ENCODE data around the gene MYRIP.

GRCh38 chr3:40189118-40189517, 379.7 kb downstream of the MYRIP start:
- TF ChIP-seq, protein P1, sequence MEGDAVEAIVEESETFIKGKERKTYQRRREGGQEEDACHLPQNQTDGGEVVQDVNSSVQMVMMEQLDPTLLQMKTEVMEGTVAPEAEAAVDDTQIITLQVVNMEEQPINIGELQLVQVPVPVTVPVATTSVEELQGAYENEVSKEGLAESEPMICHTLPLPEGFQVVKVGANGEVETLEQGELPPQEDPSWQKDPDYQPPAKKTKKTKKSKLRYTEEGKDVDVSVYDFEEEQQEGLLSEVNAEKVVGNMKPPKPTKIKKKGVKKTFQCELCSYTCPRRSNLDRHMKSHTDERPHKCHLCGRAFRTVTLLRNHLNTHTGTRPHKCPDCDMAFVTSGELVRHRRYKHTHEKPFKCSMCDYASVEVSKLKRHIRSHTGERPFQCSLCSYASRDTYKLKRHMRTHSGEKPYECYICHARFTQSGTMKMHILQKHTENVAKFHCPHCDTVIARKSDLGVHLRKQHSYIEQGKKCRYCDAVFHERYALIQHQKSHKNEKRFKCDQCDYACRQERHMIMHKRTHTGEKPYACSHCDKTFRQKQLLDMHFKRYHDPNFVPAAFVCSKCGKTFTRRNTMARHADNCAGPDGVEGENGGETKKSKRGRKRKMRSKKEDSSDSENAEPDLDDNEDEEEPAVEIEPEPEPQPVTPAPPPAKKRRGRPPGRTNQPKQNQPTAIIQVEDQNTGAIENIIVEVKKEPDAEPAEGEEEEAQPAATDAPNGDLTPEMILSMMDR (conservative IDR thresholded peaks at IDR 0.05; ENCODE audit: low read depth, low read length): no peak
- no peak for TF ChIP-seq EZH2phosphoT487 (IDR thresholded peaks at IDR 0.05; ENCODE audit: borderline replicate concordance, low read length)
